ENCODE measurements around the gene TEX13A.

- TF ChIP-seq CTCF (optimal IDR thresholded peaks at IDR 0.05 in 1 of 3, IDR thresholded peaks at IDR 0.05 in 1 of 3, conservative IDR thresholded peaks at IDR 0.05 in 1 of 3; ENCODE audit: extremely low read depth in 1 of 3, insufficient read depth in 2 of 3, low read length in 3 of 3) (no peak), EZH2 (IDR thresholded peaks at IDR 0.05; ENCODE audit: low read length) (no peak)
Measured at GRCh38 chrX:105266456-105266855, 46.0 kb upstream of the TEX13A start.
